Esophagus squamous epithelium (tissue), 4 donors: ENCODE data around the gene ITPKB.

Experiments
- CTCF ChIP-seq, 6 experiments: fragments of 450-650 bp in 4 of 6; fragments of 200-600 bp in 2 of 6; sonication (generic) in 2 of 6; IDR thresholded peaks; one replicate each; pipeline ENCODE4 v1.5.1; 2016 to 2019; ENCODE audit warnings: antibody characterized with exemption in 6 of 6, mild to moderate bottlenecking in 4 of 6, moderate library complexity in 4 of 6
- POLR2A ChIP-seq, 4 donors: fragments of 450-650 bp; IDR thresholded peaks; one replicate each; pipeline ENCODE4 v1.6.1; 2017; ENCODE audit warnings: antibody characterized with exemption in 4 of 4, mild to moderate bottlenecking in 4 of 4, moderate library complexity in 3 of 4

- TF ChIP-seq CTCF (IDR thresholded peaks at IDR 0.05), result no peak
- no peak for TF ChIP-seq POLR2A (IDR thresholded peaks at IDR 0.05)
These were observed 32.4 kb downstream of the ITPKB start for GRCh38 chr1:226706684-226707083.
